A673 (cell line): Measurements from ENCODE around the gene GNB2. TPM values are rescaled to one million over a fixed set of nuclear protein-coding genes. Genes with fewer than 3 reads are reported as not detected.

Experiments used
- BruUV-seq: library from RNA; stranded (reverse); fragments of 400-500 nt; replicated peaks from 2 replicates; lab custom pipeline; 2021; lab: Mats Ljungman, UMichigan
- CTCF ChIA-PET: fragments of 300-600 bp; sonication (Branson Sonifier 250); formaldehyde crosslinking; loops from one replicate; lab custom pipeline; 2022; ENCODE audit warnings: antibody characterized with exemption; lab: Charles Lee
- POLR2A ChIA-PET: fragments of 300-600 bp; sonication (Branson Sonifier 250); formaldehyde crosslinking; loops from one replicate; lab custom pipeline; 2022; ENCODE audit warnings: antibody characterized with exemption; ENCODE audit not compliant: low non-redundant PET; lab: Charles Lee
- DNase-seq: peaks from one replicate; pipeline ENCODE4 v3.0.0-alpha.2; 2015; ENCODE audit warnings: low spot score
- H3K27ac ChIP-seq: fragments of 200-600 bp; sonication (generic); 2 replicates; pipeline ENCODE4 v1.5.1; 2016; ENCODE audit warnings: mixed run types, low read depth, mild to moderate bottlenecking, mixed read lengths, antibody characterized with exemption, low read length; ENCODE audit not compliant: poor library complexity, severe bottlenecking
- H3K27me3 ChIP-seq: fragments of 200-600 bp; sonication (generic); replicated peaks from 2 replicates; pipeline ENCODE4 v1.6.1; 2017; ENCODE audit warnings: mixed run types, low read depth, mild to moderate bottlenecking, mixed read lengths, antibody characterized with exemption, low read length; ENCODE audit not compliant: insufficient read depth, poor library complexity
- H3K36me3 ChIP-seq: fragments of 200-600 bp; sonication (generic); 2 replicates; pipeline ENCODE4 v1.6.1; 2016; ENCODE audit warnings: mixed run types, mild to moderate bottlenecking, mixed read lengths, antibody characterized with exemption, low read length; ENCODE audit not compliant: insufficient read depth, poor library complexity, severe bottlenecking
- H3K4me1 ChIP-seq: fragments of 200-600 bp; sonication (generic); 2 replicates; pipeline ENCODE4 v1.6.1; 2017; ENCODE audit warnings: mixed run types, mild to moderate bottlenecking, mixed read lengths, antibody characterized with exemption, low read length; ENCODE audit not compliant: insufficient read depth, poor library complexity, severe bottlenecking
- H3K4me3 ChIP-seq: fragments of 200-600 bp; sonication (generic); 2 replicates; pipeline ENCODE4 v1.5.1; 2016; ENCODE audit warnings: low read depth, mixed run types, mild to moderate bottlenecking, mixed read lengths, low read length; ENCODE audit not compliant: poor library complexity, severe bottlenecking
- H3K9me3 ChIP-seq: fragments of 200-600 bp; sonication (generic); 2 replicates; pipeline ENCODE4 v1.6.1; 2016; ENCODE audit warnings: mixed run types, low read depth, mild to moderate bottlenecking, mixed read lengths, antibody characterized with exemption, low read length; ENCODE audit not compliant: poor library complexity, severe bottlenecking
- EZH2 ChIP-seq: fragments of 200-600 bp; sonication (generic); IDR thresholded peaks from 2 replicates; pipeline ENCODE4 v1.6.1; 2017; ENCODE audit warnings: borderline replicate concordance, low read depth, mild to moderate bottlenecking, mixed read lengths, antibody characterized with exemption, low read length; ENCODE audit not compliant: poor library complexity, severe bottlenecking
- intact Hi-C: fragments of 100-400 bp; cut with micrococcal nuclease; formaldehyde crosslinking; loops from one replicate; pipeline ENCODE4 v1.10.0; 2022; ENCODE audit not compliant: unreplicated experiment
- total RNA-seq: library from RNA; stranded (reverse); gene quantifications from 2 replicates; pipeline ENCODE4 v1.2.3, GENCODE V29; 2021
- TF ChIP-seq, protein P1 (sequence below): fragments of 300-800, 200-600 bp; sonication (generic); conservative IDR thresholded peaks from 2 replicates; pipeline ENCODE4 v1.5.1; 2017; ENCODE audit warnings: low read depth, mild to moderate bottlenecking, antibody characterized with exemption, low read length, moderate library complexity, mixed read lengths

GNB2 gene
- total RNA-seq, 1 experiment from 2014 or later, result 225 TPM

DNA sequence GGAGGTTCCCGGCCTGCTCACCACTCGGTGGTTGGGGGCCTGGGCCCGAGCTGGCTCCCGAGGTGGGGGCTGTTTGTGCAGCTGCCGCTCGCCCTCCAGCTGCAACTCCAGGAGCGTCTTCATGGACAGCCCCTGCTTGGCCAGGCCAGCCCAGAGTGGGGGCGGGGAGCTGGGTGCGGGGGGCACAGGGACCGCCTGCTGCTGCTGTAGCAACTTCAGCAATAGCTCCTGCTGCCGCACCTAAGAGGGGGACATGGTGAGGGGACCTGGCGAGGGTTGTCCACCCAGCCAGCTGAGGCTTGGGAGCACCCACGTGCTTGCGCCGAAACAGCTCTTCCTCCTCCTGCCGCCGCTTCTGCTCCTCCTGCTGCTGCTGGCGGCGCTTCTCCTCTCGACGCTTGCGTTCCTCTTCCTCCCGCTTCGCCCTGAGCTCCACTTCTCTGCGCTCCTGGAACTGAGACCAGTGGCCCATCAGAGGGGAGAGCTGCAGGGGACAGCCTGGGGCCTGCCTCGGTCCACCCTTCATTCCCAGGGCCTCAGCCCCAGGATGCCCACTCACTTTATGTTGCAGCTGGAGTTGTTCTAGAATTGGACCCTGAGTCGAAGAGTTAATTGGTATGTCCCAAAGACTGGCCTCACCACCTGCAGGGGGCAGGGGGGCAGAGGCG lies 9.6 kb downstream of the GNB2 start:
- Histone ChIP-seq H3K4me3 (no peak overlapping the region), H3K36me3 (peaks cover 96% of the 10 kb centered on the region), H3K4me1 (peaks cover 13% of the 10 kb centered on the region), H3K27ac (no peak overlapping the region), H3K9me3 (no peaks in the 10 kb centered on the region), H3K27me3 (no peaks in the 10 kb centered on the region)
- no peak for TF ChIP-seq EZH2
- TF ChIP-seq, protein P1, sequence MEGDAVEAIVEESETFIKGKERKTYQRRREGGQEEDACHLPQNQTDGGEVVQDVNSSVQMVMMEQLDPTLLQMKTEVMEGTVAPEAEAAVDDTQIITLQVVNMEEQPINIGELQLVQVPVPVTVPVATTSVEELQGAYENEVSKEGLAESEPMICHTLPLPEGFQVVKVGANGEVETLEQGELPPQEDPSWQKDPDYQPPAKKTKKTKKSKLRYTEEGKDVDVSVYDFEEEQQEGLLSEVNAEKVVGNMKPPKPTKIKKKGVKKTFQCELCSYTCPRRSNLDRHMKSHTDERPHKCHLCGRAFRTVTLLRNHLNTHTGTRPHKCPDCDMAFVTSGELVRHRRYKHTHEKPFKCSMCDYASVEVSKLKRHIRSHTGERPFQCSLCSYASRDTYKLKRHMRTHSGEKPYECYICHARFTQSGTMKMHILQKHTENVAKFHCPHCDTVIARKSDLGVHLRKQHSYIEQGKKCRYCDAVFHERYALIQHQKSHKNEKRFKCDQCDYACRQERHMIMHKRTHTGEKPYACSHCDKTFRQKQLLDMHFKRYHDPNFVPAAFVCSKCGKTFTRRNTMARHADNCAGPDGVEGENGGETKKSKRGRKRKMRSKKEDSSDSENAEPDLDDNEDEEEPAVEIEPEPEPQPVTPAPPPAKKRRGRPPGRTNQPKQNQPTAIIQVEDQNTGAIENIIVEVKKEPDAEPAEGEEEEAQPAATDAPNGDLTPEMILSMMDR, result no peak
- ChIA-PET CTCF (no interaction called here), POLR2A (no interaction called here)
- no peak for DNase-seq
- intact Hi-C loops, result no loop called here
- BruUV-seq, result no TSS peak

DNA sequence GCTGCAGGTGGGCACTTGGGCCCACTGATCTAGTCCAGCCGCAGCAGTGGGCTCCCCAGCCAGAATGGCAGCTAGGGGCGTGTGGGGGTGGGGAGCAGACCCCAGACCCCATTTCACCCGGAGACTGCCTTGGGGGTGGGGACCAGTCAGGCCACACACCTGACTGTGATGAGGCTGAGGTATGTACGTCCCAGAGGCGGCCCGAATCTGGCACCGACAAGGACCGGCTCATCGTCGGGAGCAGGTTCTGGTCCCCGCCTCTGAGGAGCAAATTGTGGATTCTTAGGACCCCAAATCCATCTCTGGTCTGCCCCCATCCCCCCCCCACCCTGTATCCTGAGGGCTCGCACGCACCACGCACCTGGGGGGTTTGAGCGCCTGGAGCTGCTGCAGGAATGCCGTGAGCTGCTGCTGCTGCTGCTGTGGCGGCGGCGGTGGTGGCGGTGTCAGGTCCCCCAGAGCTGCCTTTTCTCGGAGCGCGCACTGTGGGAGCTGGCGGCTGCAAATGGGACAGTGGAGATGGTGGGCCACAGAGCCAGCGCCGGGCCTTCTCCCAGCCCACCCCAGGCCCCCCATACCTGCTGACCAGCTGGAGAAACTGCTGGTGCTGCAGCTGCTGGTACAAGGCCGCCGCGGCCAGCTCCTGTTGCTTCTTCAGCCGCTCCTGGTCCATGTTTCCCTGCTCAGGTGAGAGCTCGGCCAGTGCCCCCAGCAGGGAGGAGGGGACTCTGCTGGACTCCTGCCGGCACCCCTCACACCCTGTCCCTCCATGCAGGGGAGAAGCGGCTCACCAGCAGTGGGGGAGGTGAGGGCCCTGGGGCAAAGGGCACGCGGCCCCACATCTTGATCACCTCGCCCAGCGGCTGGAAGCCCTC lies 10.4 kb downstream of the GNB2 start:
- H3K27ac ChIP-seq, result no peak overlapping the region
- CTCF ChIA-PET, result no interaction called here
- no peak for TF ChIP-seq EZH2
- TF ChIP-seq, protein P1, result no peak
- H3K9me3 ChIP-seq, result no peaks in the 10 kb centered on the region
- POLR2A ChIA-PET, result no interaction called here
- no peaks in the 10 kb centered on the region for H3K27me3 ChIP-seq
- H3K4me3 ChIP-seq, result no peak overlapping the region
- peaks cover 13% of the 10 kb centered on the region for H3K4me1 ChIP-seq
- BruUV-seq, result no TSS peak
- intact Hi-C loops, result no loop called here
- peaks cover 96% of the 10 kb centered on the region for H3K36me3 ChIP-seq
- DNase-seq, result no peak

DNA sequence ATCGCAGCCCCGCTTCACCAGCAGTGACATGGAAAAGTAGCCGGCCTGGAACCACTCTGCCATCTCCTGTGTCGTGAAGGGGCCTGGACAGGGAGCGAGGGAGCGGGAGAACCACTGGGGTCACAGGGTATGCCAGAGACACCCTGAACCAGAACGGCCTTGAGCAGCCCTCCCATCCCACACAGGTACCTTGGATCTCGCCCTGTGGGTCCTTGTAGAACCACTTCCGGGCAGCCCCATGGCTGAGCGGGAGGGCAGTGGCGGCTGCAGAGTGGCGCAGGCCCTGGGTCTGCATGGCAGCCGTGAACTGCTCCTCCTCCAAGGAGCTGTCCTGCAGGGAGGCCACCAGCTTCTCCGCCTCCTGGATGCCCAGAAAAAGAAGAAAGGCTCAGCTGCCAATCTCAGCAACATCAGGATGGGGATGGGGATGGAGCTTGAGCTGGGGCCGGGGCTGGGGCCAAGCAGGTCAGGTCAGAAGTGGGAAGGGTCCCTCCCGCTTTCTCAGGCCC lies 11.0 kb downstream of the GNB2 start:
- intact Hi-C loops, result no loop called here
- POLR2A ChIA-PET, result no interaction called here
- H3K27me3 ChIP-seq, result no peaks in the 10 kb centered on the region
- DNase-seq, result no peak
- no peak for TF ChIP-seq EZH2
- TF ChIP-seq, protein P1, result no peak
- no peak overlapping the region for H3K27ac ChIP-seq
- BruUV-seq, result no TSS peak
- CTCF ChIA-PET, result no interaction called here
- peaks cover 13% of the 10 kb centered on the region for H3K4me1 ChIP-seq
- no peaks in the 10 kb centered on the region for H3K9me3 ChIP-seq
- H3K36me3 ChIP-seq, result peaks cover 99% of the 10 kb centered on the region
- no peak overlapping the region for H3K4me3 ChIP-seq
